NCI-H226 (cell line): ENCODE results near the gene CPNE4.
"Not testable (repeated sequence)": the region's sequence is repeated elsewhere in the genome, so short reads cannot be mapped to it uniquely, and the experiment has no call there.

ENCODE experiments used
- DNase-seq: peaks from one replicate; pipeline ENCODE4 v3.0.0-alpha.2; 2015

CPNE4 gene

DNA sequence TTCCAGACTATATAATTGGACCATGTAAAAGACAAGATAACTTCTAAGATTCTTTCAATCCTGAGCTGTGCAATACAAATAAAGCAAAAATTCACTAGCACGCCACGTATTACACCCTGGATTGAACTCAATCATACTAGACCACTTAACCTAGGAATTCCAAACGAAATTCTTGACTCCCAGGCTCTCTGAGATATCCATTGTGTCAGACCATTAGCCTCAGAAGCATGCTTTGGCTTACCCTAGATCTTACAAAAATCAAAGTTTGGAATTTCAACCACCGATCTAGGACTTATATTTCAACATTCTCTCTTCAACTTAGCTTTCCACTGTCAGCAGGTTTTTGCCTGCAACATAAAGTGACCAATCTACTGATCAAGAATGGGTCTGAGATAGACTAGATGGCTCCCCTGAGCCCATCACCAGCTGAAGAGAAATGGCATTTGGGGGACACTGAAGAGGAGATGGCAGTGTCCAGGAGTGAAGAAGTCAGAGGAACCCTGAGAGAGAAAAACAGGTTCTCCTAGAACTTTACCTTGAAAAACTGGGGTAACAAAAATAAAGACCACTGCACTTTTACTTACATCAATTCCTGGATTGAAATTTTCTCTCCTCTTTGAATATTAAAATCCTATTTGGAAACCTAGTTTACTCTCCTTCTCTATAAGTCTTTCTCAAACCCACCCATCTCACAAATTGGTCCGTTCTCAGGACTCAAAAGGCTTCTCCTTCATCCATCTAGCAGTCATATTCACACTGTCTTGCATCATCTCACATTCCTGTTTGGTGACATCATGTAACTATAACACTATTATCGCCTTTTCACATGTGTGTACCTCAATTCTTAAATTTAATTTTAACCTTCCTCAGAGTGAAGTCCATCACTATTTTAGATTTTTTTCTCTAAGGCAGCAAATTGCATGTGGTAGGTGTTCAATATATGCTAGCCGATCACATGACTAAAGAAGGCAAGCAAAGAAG, 18.5 kb downstream of the CPNE4 start:
- DNase-seq, result no peak

DNA sequence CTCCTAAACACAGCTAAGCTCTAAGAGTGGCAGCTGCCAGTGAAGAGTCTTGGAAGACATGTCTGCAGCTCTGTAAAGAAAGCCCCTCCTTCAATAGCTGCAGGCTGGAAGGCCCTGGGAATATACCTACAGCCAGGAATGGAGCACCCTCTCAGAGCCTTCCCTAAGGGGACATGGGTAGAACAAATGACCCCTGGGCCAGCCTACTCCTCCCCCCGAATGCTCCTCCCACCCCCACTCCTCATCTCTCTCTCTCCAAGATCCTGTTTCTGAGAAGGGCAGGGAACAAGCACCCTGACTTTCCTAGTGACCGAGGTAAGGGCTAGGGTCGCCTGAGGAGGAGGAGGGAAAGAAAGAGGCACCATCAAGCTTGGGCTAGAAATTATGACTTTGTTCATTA, 20.7 kb downstream of the CPNE4 start:
- no peak for DNase-seq

DNA sequence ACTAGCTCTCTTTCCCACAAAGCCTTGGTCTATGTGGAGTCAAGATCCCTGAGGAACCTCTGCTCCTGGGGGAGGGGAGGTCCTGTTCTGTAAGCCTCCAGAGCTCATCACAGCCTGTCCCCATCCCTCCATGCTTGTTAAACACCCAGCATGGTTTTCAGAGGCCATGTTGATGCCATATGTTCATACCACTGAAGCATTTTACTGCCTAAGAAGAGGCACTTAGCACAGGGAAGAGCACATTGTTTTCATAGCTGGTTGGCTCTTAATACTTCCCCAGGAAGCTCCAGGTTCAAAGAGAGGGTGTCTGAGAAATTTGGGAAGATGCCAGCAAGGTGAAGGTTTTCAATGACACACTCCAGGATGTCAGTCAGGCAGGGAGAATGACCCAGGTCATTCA, 25.6 kb downstream of the CPNE4 start:
- no peak for DNase-seq

DNA sequence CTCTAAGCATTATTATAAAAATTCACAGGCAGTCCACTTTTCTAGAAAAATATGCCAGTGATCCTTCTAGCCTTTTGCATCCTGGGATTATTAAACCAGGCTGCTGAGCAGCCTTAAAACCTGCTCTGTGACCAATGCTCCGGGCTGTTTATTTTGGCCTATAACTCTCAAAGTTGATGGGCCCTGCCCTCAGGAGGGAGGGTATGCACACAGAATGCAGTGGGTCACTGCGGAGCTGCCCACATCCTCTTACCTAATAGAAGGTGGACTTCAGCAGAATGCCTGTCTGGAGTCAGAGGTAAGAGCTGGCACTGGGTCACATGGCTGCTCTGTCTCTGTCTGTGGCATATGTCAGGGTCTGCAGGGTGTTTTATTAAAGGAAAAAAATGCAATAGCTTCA, 26.0 kb downstream of the CPNE4 start:
- no peak for DNase-seq

DNA sequence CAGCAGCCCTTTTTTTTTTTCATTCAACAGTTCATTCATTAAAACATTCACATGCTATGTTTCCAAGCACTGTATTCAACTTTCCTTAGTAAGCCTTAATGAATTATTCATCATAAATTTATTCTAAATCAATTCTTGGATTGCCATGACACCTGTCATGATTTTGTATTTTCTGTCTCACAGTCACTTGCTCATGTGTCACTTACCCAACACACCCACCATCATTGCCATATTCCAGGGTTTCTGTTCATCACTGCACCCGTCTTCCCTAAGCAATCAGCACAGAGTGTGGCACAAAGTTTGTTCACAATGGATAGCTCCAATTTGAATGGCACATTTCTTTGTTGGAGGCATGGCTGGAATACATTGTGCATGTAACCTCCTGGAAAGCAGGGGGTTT, 27.2 kb downstream of the CPNE4 start:
- DNase-seq, result no peak

DNA sequence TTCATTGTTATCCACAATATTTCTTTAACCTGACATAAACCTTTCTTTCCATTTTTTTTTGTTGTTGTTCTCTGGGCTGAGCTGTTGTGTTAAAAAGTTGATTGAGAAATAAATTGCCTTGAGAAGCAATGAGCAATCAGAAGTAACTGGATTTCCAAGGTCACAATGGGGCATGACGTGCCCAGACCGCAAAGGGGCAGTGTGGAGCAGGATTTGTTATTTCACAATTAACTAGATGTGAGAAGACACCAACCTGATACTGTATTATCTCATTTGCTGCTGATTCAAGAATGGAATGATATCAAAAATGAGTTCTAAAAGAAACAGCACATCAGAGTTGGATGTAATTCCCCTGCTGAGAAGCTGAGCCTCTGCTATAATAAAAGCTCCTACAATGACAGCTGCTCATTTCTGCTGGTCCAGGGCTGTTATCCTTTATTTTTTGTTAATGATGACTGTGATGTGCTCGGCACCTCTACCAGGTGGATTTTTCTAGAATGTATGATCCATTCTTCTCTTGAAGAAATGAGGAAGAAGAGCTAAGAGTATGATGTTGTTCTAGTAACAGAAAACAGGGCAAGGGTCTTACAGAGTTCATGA, 28.1 kb downstream of the CPNE4 start:
- peak; percentile 33 for DNase-seq

DNA sequence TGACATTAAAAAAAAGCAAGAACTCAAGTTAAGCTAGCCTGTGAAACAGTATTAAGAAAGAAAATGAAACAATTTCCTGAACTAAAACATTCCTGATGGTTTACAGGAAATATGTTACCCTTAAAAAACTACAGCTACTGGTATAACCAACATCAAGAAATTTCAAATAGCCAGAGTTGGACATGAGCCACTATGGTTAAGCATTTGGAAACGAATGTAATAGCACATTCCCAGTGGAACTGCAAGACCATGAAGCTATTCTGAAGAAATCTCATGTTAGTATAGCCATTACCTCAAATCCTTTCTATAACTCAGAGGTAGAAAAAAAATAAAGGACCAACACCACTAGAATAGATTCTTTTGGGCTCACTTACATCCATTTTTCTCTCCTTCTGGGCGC, 30.2 kb downstream of the CPNE4 start:
- peak; percentile 16 for DNase-seq

DNA sequence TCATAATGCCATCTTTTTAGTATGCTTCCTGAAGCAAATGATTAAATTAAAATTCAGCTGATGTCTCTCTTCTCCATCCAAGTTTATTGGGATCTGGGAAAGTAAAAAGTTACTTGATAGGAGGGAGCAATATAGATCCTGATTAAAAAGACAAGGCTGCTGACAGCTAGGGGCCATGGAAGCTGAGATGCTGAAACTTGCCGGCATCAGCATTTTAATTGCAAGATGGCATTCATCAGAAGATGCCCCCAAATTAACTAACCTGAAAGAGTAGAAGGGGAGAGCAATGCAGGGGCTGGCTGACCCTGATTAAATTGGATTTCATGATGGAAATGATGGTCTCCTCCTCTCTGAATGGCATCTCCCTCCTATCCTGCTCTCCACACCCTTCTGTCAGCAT, 31.1 kb downstream of the CPNE4 start:
- no peak for DNase-seq

DNA sequence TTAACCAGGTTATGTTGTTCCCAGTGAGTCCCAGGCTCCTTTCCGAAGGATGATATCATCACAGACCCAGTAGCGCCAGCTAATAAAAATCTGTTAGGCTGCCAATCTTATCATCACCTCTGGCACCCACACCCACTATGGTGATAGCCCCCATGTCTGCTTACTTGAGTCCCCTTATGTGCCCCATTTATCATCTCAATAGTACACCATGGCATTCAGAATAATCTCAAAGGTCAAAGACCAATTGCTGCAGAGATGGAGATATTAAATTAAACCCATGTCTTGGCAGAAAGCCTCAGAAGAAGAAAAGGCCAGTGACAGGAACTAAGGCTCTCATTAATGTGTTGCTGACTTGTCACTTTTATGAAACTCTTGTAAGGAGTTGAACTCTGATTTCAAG, 32.8 kb downstream of the CPNE4 start:
- DNase-seq, result no peak

DNA sequence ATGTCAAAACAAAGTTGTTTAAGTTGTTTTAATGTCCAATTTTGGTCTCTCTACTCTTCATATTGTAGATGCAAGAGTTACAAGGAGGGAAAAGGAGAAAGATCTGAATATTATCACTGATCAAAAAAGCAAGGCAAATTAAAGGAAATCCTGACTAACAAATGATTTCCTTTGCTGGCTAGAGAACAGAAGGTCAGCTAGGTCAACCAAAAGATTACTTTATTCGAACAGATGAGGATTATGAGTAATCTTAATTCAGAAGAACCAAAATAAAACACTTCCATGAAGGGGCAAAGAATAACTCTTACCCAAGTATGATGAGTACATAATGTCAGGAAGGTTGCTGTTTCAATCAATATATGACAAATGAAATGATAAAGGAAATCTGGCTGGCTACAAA, 33.8 kb downstream of the CPNE4 start:
- DNase-seq, result no peak

DNA sequence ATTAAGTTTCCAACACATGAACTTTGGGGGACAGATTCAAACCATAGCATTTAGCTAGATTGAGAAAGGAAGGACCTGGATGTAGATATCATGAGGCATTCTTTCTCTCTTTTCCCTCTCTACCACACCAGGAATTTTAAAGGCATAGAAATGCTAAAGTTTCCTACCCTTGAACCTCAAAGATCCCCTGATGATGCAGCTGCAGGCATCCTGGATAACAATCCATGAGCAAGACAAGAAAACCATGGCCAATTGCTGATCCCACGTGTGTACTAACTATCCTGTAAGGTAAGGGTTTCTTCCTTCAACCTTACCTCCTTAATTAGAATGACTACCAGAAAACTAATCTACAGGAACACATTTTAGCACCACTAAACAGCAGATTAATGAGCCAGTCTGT, 36.8 kb downstream of the CPNE4 start:
- DNase-seq, result no peak

DNA sequence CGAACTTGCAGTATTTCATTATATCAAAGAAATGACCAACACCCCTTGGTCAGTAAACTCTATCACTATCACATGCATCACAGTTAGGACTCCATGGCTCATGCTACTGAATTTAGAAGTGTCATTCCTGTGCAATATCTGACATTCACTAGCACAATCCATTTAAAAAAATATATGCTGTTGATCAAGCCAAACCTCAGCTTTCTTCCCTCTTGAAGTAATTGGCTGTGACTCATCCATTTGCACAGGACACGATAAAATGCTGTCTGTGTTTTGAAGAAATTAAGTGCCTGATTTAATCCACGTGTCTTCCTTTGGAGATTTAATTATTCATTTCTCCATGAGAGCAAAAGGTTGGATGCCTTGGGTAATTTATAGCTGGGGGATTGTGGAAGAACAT, 38.9 kb downstream of the CPNE4 start:
- DNase-seq, result no peak

DNA sequence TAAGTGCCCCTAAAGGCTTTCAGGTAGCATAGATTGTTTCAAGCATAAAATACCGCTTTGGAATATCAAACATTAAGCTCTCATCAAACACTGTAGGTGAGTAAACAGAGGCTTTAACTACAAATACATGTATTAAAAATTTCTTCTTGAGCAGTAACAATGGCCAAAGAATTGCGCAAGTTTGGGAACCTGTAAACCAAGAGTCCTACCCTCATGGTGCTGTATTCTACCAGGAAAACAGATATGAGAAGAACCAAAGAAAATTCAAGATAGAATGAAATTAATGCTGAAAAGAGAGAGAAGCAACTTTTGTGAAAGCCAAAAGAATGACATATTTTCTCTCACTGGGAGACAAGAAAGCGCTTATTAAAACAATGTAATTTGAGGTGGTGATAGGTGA, 45.5 kb downstream of the CPNE4 start:
- DNase-seq, result no peak

DNA sequence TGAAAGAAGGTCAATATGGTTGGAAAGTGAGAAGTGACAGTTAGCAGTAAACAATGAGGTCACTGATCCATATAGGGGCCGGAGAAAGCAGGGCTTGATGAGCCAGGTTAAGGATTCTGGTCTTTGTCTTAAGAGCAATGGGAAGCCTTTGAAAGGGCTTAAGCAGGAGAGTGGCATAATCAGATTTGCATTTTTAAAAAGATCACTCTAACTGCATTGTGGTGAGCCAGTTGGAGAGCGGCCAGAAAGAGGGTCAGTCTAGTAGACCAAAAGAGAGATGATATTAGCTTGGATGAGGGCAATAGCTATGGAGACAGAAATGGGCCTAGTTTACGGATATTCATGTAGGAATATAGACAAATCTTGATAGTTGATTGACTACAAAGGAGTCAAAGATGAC, 46.6 kb downstream of the CPNE4 start:
- DNase-seq, result no peak

DNA sequence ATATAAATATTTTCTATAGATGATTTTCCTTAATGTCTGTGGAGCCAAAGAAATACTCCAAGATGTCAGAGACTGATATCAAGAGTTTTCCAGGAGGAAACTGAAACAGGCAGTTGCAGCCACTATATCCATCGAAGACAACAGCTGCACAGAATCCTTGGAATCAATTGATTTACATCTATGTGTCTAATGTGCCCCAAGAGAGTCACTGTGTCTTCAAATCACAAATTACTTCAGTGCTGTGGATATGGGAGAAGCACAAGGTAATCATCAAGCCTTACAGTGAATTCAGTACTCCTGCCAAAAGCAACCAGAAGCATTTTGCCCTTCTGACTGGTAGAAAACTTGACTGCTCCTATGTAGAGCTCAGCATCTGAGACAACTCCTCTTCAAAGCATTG, 51.1 kb downstream of the CPNE4 start:
- no peak for DNase-seq

DNA sequence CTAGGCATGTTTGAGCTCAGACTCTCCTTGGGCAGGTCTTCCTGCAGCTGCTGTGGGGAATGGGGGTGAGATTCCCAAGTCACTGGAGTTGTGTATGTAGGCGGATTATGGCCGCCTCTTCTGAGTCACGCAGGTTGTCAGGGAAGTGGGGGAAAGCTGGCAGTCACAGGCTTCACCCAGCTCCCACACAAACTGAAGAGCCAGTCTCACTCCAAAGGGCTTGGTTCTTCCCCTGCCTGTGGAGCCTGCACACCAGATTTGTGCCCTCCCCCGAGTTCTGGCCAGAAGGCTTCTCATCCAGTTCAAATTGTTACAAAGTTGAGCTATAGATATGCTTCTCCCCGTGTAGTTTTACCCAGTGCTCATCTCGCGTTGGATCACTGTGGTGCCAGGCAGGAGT, 53.5 kb downstream of the CPNE4 start:
- no peak for DNase-seq

DNA sequence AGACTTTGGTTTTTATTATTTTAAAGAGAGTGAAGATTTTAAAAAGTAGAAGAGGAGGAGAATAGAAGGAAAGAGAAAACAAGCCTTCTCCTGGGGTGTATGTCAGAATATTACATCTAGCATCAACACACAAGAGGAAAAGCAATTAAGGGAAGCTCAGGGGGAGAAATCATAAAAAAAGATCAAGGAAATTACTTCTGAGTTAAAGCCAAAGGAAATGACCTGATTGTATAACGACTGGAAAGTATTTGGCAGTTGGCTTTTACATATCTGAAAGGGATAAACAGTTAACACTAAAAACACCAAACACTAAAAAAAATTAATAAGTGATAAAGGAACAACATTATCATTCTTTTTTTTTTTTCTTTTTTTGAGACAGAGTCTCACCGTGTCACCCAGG, 58.4 kb downstream of the CPNE4 start:
- DNase-seq, result no peak

DNA sequence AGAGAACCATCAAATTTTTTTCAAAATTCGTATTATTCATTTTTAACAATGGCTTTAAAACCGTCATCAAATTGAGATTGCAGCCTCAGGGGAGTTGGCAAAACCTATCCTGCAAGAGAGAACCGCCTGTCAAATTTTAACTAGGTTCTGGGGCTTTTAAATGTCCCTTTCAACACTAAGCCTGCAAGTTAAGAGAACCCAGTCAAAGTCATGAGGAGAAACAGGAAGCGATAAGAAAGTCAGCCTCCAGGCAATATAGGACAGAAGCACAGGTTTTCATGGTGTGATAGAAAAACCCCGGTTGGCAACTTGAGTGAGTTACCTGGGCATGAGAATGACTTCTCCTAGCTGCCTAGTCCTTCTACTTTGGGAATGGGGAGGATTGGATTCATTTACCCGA, 59.8 kb downstream of the CPNE4 start:
- DNase-seq, result no peak

DNA sequence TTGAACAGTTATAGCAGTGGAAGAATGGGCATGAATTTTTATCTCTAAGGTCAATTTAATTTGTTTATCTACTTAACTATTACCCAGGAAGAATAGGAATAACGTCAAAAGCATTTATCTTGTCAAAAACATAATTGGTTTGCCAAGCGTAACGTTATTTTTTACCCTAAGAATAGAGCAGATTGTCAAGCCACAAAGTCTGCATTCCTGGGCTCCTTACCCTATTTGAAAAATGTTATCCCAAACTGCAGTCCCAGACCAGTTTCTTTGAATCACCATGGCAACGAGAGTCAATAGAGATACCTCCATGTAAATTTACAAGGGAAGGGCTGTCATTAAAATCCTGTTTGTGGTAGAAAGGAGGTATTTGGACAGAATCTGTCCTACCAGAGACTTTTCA, 61.1 kb downstream of the CPNE4 start:
- no peak for DNase-seq

DNA sequence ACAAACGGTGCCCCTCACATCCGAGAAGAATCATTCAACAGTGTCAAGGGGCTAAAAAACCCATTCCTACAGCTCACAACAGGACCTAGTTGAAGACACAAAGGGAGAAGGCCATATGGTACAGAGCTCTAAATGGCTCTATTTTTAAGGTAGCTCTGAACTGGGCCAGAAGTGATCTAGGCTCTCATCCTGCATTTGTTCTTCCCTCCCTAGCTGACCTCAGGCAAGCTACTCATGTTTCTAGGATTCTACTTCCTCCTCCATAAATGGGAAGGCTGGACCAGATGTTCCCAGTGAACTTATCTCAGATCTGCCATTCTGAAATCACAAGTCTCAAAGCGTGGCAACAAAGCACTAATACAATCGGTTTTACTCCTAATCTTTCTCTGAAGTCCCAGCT, 62.3 kb downstream of the CPNE4 start:
- no peak for DNase-seq

DNA sequence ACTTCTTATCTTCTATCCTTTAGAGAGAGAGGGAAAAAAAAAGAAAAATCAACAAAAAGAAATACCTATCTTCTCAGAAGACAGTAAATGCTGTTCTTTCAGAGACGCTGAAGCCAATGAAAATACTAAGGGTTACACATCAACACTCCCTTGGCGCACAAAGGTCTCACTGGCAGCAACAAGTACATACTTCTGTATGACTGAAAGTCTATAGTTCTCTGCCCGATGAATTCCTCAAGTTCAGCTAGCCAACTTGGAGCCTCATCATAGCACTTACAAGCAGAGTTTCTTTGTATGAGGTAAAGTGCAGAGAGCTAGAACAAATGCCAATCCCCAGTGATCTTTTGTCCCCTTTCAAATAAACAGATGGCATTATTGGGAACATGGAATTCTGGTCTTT, 62.7 kb downstream of the CPNE4 start:
- DNase-seq, result no peak

DNA sequence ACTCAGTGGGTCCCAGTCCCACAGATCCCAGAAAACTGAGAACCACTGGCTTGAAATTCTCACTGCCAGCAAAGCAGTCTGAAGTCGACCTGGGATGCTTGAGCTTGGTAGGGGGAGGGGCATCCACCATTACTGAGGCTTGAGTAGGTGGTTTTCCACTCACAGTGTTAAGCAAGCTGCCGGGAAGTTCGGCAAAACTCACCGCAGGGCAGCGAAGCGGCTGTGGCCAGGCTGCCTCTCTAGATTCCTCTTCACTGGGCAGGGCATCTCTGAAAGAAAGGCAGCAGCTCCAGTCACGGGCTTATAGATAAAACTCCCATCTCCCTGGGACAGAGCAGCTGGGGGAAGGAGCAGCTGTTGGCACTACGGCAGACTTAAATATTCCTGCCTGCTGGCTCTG, 71.4 kb downstream of the CPNE4 start:
- not testable (repeated sequence) for DNase-seq

DNA sequence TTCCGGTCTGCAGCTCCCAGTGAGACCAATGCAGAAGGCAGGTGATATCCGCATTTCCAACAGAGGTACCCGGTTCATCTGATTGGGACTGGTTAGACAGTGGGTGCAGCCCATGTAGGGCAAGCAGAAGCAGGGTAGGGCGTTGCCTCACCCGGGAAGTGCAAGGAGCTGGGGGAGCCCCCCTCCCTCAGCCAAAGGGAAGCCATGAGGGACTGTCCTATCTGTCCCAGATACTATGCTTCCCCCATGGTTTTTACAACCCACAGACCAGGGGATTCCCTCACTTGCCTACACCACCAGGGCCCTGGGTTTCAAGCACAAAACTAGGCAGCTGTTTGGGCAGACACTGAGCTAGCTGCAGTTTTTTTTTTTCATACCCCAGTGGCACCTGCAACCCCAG, 71.8 kb downstream of the CPNE4 start:
- no peak for DNase-seq

DNA sequence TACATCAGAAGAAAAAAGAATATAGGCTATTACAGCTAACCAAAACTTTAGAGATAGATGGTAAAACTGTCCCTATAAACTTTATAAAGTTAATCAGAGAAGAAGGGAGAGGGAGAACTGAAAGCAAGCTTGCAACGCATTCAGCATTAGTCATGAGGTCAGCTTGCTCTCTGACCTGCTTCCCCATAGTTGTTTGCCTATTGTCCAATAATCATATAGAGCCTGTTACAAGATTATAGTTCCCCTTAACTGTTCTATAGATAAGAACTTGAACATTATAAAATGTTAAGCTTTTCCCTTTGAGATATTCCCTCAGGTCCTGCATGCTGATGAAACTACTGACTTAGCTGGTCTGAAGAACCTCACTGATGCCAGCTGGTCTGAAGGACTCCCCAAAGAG, 74.5 kb downstream of the CPNE4 start:
- no peak for DNase-seq

DNA sequence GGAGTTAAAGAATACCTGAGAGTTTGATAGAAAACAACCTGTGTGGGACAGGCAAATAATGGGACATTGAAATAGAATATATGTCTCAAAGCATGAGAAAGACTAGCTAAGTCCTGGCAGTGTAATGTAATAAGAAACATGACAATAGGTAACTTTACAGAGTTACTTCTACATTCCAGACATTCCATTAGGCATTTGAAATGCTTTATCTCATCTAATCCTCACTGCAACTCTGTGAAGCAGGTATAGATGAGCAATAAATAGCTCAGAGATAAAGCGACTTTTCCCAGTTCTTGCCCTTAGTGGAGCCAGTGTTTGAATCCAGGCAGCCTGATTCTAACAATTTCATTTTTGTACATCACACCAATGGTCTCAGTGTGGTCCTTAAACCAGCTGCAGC, 76.8 kb downstream of the CPNE4 start:
- peak; percentile 23 for DNase-seq
